Naive thymus-derived CD4-positive, alpha-beta T cell (primary cell): Measurements from ENCODE around the gene PEBP1. TPM values are rescaled to one million over a fixed set of nuclear protein-coding genes. Genes with fewer than 3 reads are reported as not detected.

ENCODE experiments used
- ATAC-seq: fragments of 150-1000 bp; cut with Tn5 transposase; 2 replicates; pipeline ENCODE4 v1.10.0; 2021; ENCODE audit warnings: mild to moderate bottlenecking, moderate library complexity
- CTCF ChIA-PET: fragments of 350-600 bp; sonication (Branson Sonifier 250); formaldehyde crosslinking; loops from one replicate; lab custom pipeline; 2021; ENCODE audit warnings: antibody characterized with exemption; lab: Charles Lee
- POLR2A ChIA-PET: fragments of 350-600 bp; sonication (Branson Sonifier 250); formaldehyde crosslinking; loops from one replicate; lab custom pipeline; 2021; ENCODE audit warnings: antibody characterized with exemption, inconsistent platforms; lab: Charles Lee
- DNase-seq, 9 donors: peaks; one replicate each; pipeline versions ENCODE4 v3.0.0 to v3.0.0-alpha.2; 2020 to 2022; ENCODE audit warnings: mixed read lengths in 1 of 9
- H3K27ac ChIP-seq: one replicate; pipeline ENCODE4 v1.7.0; 2013; ENCODE audit warnings: mild to moderate bottlenecking, low read depth, low read length, moderate library complexity
- H3K27me3 ChIP-seq, 2 donors: one replicate each; pipeline ENCODE4 v1.7.0; 2013; ENCODE audit warnings: low read length in 2 of 2, mild to moderate bottlenecking in 2 of 2, moderate library complexity in 2 of 2; ENCODE audit not compliant: control insufficient read depth in 2 of 2, insufficient read depth in 2 of 2
- H3K36me3 ChIP-seq, 3 experiments: 1 replicate in 2 of 3; 2 replicates in 1 of 3; pipeline ENCODE4 v1.7.0; 2013; ENCODE audit warnings: low read length in 3 of 3, mild to moderate bottlenecking in 3 of 3, moderate library complexity in 1 of 3; ENCODE audit not compliant: insufficient read depth in 3 of 3, control insufficient read depth in 2 of 3
- H3K4me1 ChIP-seq, 2 donors: one replicate each; pipeline ENCODE4 v1.7.0; 2013; ENCODE audit warnings: low read length in 2 of 2, mild to moderate bottlenecking in 2 of 2, moderate library complexity in 1 of 2; ENCODE audit not compliant: control insufficient read depth in 2 of 2, insufficient read depth in 2 of 2
- H3K4me3 ChIP-seq: 2 replicates; pipeline ENCODE4 v1.7.0; 2013; ENCODE audit warnings: mild to moderate bottlenecking, low read length
- H3K9me3 ChIP-seq, 3 experiments: 1 replicate in 2 of 3; 2 replicates in 1 of 3; pipeline ENCODE4 v1.7.0; 2013; ENCODE audit warnings: low read length in 3 of 3; ENCODE audit not compliant: control insufficient read depth in 2 of 3
- H3K27ac Mint-ChIP-seq, 9 donors: one replicate each; pipeline ENCODE4 v1.8.0; 2020 to 2022; ENCODE audit warnings: mixed read lengths in 9 of 9, mild to moderate bottlenecking in 8 of 9, moderate library complexity in 5 of 9, inconsistent platforms in 2 of 9
- H3K27me3 Mint-ChIP-seq, 5 donors: one replicate each; pipeline ENCODE4 v1.8.0; 2021 to 2022; ENCODE audit warnings: mixed read lengths in 5 of 5, mild to moderate bottlenecking in 1 of 5
- H3K36me3 Mint-ChIP-seq, 5 donors: one replicate each; pipeline ENCODE4 v1.8.0; 2020 to 2022; ENCODE audit warnings: mixed read lengths in 5 of 5, mild to moderate bottlenecking in 3 of 5, inconsistent platforms in 1 of 5
- H3K4me1 Mint-ChIP-seq, 7 donors: one replicate each; pipeline ENCODE4 v1.8.0; 2020 to 2022; ENCODE audit warnings: mixed read lengths in 7 of 7, mild to moderate bottlenecking in 3 of 7, inconsistent platforms in 1 of 7
- H3K4me3 Mint-ChIP-seq, 10 donors: one replicate each; pipeline ENCODE4 v1.8.0; 2020 to 2022; ENCODE audit warnings: mild to moderate bottlenecking in 10 of 10, mixed read lengths in 10 of 10, moderate library complexity in 6 of 10, inconsistent platforms in 2 of 10
- H3K9me3 Mint-ChIP-seq, 11 donors: one replicate each; pipeline ENCODE4 v1.8.0; 2020 to 2022; ENCODE audit warnings: mixed read lengths in 11 of 11, mild to moderate bottlenecking in 4 of 11, inconsistent platforms in 1 of 11, moderate library complexity in 1 of 11
- intact Hi-C, 2 donors: fragments of 100-400 bp; cut with micrococcal nuclease; formaldehyde crosslinking; loops; one replicate each; pipeline ENCODE4 v1.15.1; 2023
- polyA plus RNA-seq, 2 donors: library from polyadenylated mRNA; unstranded; fragments of 300-500 nt; fragmentation: Illumina TruSeq; gene quantifications; one replicate each; pipeline ENCODE4 v1.2.3, GENCODE V29; 2021
- total RNA-seq, 6 experiments: library from RNA in 5 of 6; stranded (reverse) in 5 of 6; gene quantifications; 1 replicate in 5 of 6; 2 replicates in 1 of 6; pipeline ENCODE4 v1.2.3 and lab custom pipeline; 2021 to 2026

The PEBP1 gene
- total and polyA plus RNA-seq, 7 experiments from 2014 or later, result 73.8 to 343 (median 92.4) TPM

- H3K36me3 Mint-ChIP-seq, result peaks cover 0 to 21% (median 8%) of the 10 kb centered on the region in 5 donors
- peak overlapping the region in 5 of 9 donors; percentile 4 to 73 (median 28) for H3K27ac Mint-ChIP-seq
- H3K4me3 ChIP-seq, result no peak overlapping the region
- H3K27ac ChIP-seq, result no peak overlapping the region
- H3K9me3 ChIP-seq, result no peaks in the 10 kb centered on the region
- ChIA-PET CTCF (interaction anchor here (0.6 to 3.0 kb wide), 5 partner anchors 9 to 205 kb away, joined by 3 to 21 read pairs (median 5); partner anchors contain the start of gene SUDS3), POLR2A (interaction anchor here (0.5 kb wide), 1 partner anchor 188 kb away, joined by 3 read pairs; no protein-coding TSS in a partner anchor)
- no peak for ATAC-seq
- DNase-seq, result no peak
- no peak overlapping the region for H3K4me3 Mint-ChIP-seq
- H3K4me1 ChIP-seq, result no peaks in the 10 kb centered on the region
- H3K4me1 Mint-ChIP-seq, result peaks cover 7 to 33% (median 16%) of the 10 kb centered on the region in 7 donors
- no peaks in the 10 kb centered on the region for H3K27me3 Mint-ChIP-seq
- intact Hi-C loops, result loop anchor here in 1 of 2 donors (10.0 kb wide), 1 partner anchor 1359 kb away; no protein-coding TSS in a partner anchor
- H3K9me3 Mint-ChIP-seq, result no peaks in the 10 kb centered on the region
- H3K36me3 ChIP-seq, result peaks cover 0 to 26% (median 4%) of the 10 kb centered on the region in 3 experiments
- H3K27me3 ChIP-seq, result no peaks in the 10 kb centered on the region
These were observed 49.9 kb downstream of the PEBP1 start for GRCh38 chr12:118185602-118186397.

- Histone ChIP-seq H3K27me3 (no peaks in the 10 kb centered on the region), H3K4me3 (no peak overlapping the region), H3K4me1 (no peaks in the 10 kb centered on the region), H3K27ac (no peak overlapping the region), H3K36me3 (peaks cover 0 to 20% (median 0%) of the 10 kb centered on the region in 3 experiments), H3K9me3 (no peaks in the 10 kb centered on the region)
- POLR2A ChIA-PET, result no interaction called here
- H3K36me3 Mint-ChIP-seq, result peaks cover 0 to 15% (median 2%) of the 10 kb centered on the region in 5 donors
- no peak overlapping the region for H3K4me3 Mint-ChIP-seq
- DNase-seq (no peak), ATAC-seq (no peak)
- CTCF ChIA-PET, result interaction anchor here (0.5 kb wide), 1 partner anchor 311 kb away, joined by 3 read pairs; no protein-coding TSS in a partner anchor
- H3K27ac Mint-ChIP-seq, result peak overlapping the region in 6 of 9 donors; percentile 5 to 77 (median 50)
- no peaks in the 10 kb centered on the region for H3K9me3 Mint-ChIP-seq
- peaks cover 0 to 20% (median 7%) of the 10 kb centered on the region in 7 donors for H3K4me1 Mint-ChIP-seq
- H3K27me3 Mint-ChIP-seq, result no peaks in the 10 kb centered on the region
- intact Hi-C loops, result loop anchor here in 1 of 2 donors (10.0 kb wide), 1 partner anchor 1357 kb away; no protein-coding TSS in a partner anchor
These were observed 52.0 kb downstream of the PEBP1 start for GRCh38 chr12:118187751-118188435.

- Mint-ChIP-seq H3K27me3 (no peaks in the 10 kb centered on the region), H3K36me3 (peaks cover 0 to 15% (median 2%) of the 10 kb centered on the region in 5 donors), H3K4me3 (no peak overlapping the region), H3K27ac (peak overlapping the region in 2 of 9 donors; percentile 34 to 69), H3K9me3 (no peaks in the 10 kb centered on the region), H3K4me1 (peaks cover 0 to 16% (median 5%) of the 10 kb centered on the region in 7 donors)
- H3K9me3 ChIP-seq, result no peaks in the 10 kb centered on the region
- DNase-seq (no peak), ATAC-seq (no peak)
- no peak overlapping the region for H3K27ac ChIP-seq
- H3K4me3 ChIP-seq, result no peak overlapping the region
- ChIA-PET CTCF (no interaction called here), POLR2A (no interaction called here)
- no peaks in the 10 kb centered on the region for H3K27me3 ChIP-seq
- intact Hi-C loops, result loop anchor here in 1 of 2 donors (10.0 kb wide), 1 partner anchor 1356 kb away; no protein-coding TSS in a partner anchor
- no peaks in the 10 kb centered on the region for H3K4me1 ChIP-seq
- H3K36me3 ChIP-seq, result peaks cover 0 to 24% (median 3%) of the 10 kb centered on the region in 3 experiments
These were observed 52.9 kb downstream of the PEBP1 start for GRCh38 chr12:118188690-118189371.

- peaks cover 0 to 19% (median 2%) of the 10 kb centered on the region in 5 donors for H3K36me3 Mint-ChIP-seq
- DNase-seq, result no peak
These were observed 53.8 kb downstream of the PEBP1 start for GRCh38 chr12:118189741-118190191.

GRCh38 chr12:118190266-118190665 is 54.3 kb downstream of the PEBP1 start:
- no peaks in the 10 kb centered on the region for H3K9me3 Mint-ChIP-seq
- Histone ChIP-seq H3K4me3 (no peak overlapping the region), H3K36me3 (peaks cover 0 to 28% (median 6%) of the 10 kb centered on the region in 3 experiments), H3K4me1 (no peaks in the 10 kb centered on the region), H3K9me3 (no peaks in the 10 kb centered on the region), H3K27me3 (no peaks in the 10 kb centered on the region), H3K27ac (no peak overlapping the region)
- ATAC-seq, result no peak
- H3K4me1 Mint-ChIP-seq, result peaks cover 0 to 16% (median 5%) of the 10 kb centered on the region in 7 donors
- H3K36me3 Mint-ChIP-seq, result peaks cover 0 to 20% (median 2%) of the 10 kb centered on the region in 5 donors
- peak overlapping the region in 1 of 9 donors; percentile 46 for H3K27ac Mint-ChIP-seq
- ChIA-PET CTCF (no interaction called here), POLR2A (no interaction called here)
- no peaks in the 10 kb centered on the region for H3K27me3 Mint-ChIP-seq
- H3K4me3 Mint-ChIP-seq, result no peak overlapping the region
- intact Hi-C loops, result no loop called here
- DNase-seq, result no peak

More at GRCh38 chr12:118189741-118190191, 53.8 kb downstream of the PEBP1 start:
- no peak overlapping the region for H3K27ac ChIP-seq
- Mint-ChIP-seq H3K27ac (no peak overlapping the region), H3K4me1 (peaks cover 0 to 16% (median 5%) of the 10 kb centered on the region in 7 donors), H3K4me3 (no peak overlapping the region), H3K9me3 (no peaks in the 10 kb centered on the region), H3K27me3 (no peaks in the 10 kb centered on the region)
- H3K4me3 ChIP-seq, result no peak overlapping the region
- intact Hi-C loops, result loop anchor here in 1 of 2 donors (10.0 kb wide), 1 partner anchor 1355 kb away; no protein-coding TSS in a partner anchor
- H3K36me3 ChIP-seq, result peaks cover 0 to 27% (median 6%) of the 10 kb centered on the region in 3 experiments
- H3K4me1 ChIP-seq, result no peaks in the 10 kb centered on the region
- no peak for ATAC-seq
- no peaks in the 10 kb centered on the region for H3K9me3 ChIP-seq
- POLR2A ChIA-PET, result no interaction called here
- CTCF ChIA-PET, result interaction anchor here (0.6 kb wide), 1 partner anchor 23 kb away, joined by 6 read pairs; no protein-coding TSS in a partner anchor
- H3K27me3 ChIP-seq, result no peaks in the 10 kb centered on the region

- H3K36me3 Mint-ChIP-seq, result peaks cover 4 to 27% (median 14%) of the 10 kb centered on the region in 5 donors
- DNase-seq (no peak), ATAC-seq (no peak)
- no peak overlapping the region for H3K27ac ChIP-seq
- ChIA-PET CTCF (no interaction called here), POLR2A (no interaction called here)
- H3K4me3 ChIP-seq, result no peak overlapping the region
- no peaks in the 10 kb centered on the region for H3K27me3 Mint-ChIP-seq
- no peaks in the 10 kb centered on the region for H3K4me1 ChIP-seq
- H3K9me3 ChIP-seq, result no peaks in the 10 kb centered on the region
- peaks cover 0 to 42% (median 10%) of the 10 kb centered on the region in 3 experiments for H3K36me3 ChIP-seq
- intact Hi-C loops, result no loop called here
- no peaks in the 10 kb centered on the region for H3K9me3 Mint-ChIP-seq
- H3K27ac Mint-ChIP-seq, result no peak overlapping the region
- H3K4me1 Mint-ChIP-seq, result peaks cover 0 to 4% (median 0%) of the 10 kb centered on the region in 7 donors
- H3K4me3 Mint-ChIP-seq, result no peak overlapping the region
- no peaks in the 10 kb centered on the region for H3K27me3 ChIP-seq
These were observed 57.6 kb downstream of the PEBP1 start for GRCh38 chr12:118193477-118193876.
